DND-41 (cell line): ENCODE measurements around the gene TDRD9.

Experiments
- ATAC-seq: fragments of 200-7000 bp; cut with Tn5 transposase; 3 replicates; pipeline ENCODE4 v1.9.1; 2021; ENCODE audit warnings: low read depth; ENCODE audit not compliant: insufficient read depth
- DNase-seq: peaks from one replicate; pipeline ENCODE4 v3.0.0-alpha.2; 2020
- H2AFZ ChIP-seq: 2 replicates; pipeline ENCODE4 v1.6.0; 2012; ENCODE audit warnings: low read depth, low read length
- H3K27ac ChIP-seq: 2 replicates; pipeline ENCODE4 v1.5.1; 2012; ENCODE audit warnings: low read length, inconsistent platforms
- H3K27me3 ChIP-seq: fragments of 200-600 bp; sonication (generic); 2 replicates; pipeline ENCODE4 v1.6.0; 2012; ENCODE audit warnings: low read length, mild to moderate bottlenecking, inconsistent platforms; ENCODE audit not compliant: insufficient read depth, poor library complexity
- H3K36me3 ChIP-seq: 2 replicates; pipeline ENCODE4 v1.5.1; 2012; ENCODE audit warnings: low read length, inconsistent platforms; ENCODE audit not compliant: insufficient read depth
- H3K4me1 ChIP-seq: 2 replicates; pipeline ENCODE4 v1.5.1; 2012; ENCODE audit warnings: mild to moderate bottlenecking, low read length; ENCODE audit not compliant: insufficient read depth
- H3K4me2 ChIP-seq: 2 replicates; pipeline ENCODE4 v1.6.0; 2012; ENCODE audit warnings: mild to moderate bottlenecking, moderate library complexity, low read length, inconsistent platforms; ENCODE audit not compliant: insufficient read depth
- H3K4me3 ChIP-seq, 2 experiments: fragments of 200-600 bp in 1 of 2; shearing (Covaris generic) in 1 of 2; 2 replicates each; pipeline ENCODE4 v1.5.1; 2012 to 2016; ENCODE audit warnings: inconsistent platforms in 2 of 2, low read length in 2 of 2, mild to moderate bottlenecking in 2 of 2, low read depth in 1 of 2, moderate library complexity in 1 of 2
- H3K79me2 ChIP-seq: 2 replicates; pipeline ENCODE4 v1.6.0; 2012; ENCODE audit warnings: low read length, inconsistent platforms; ENCODE audit not compliant: insufficient read depth
- H3K9ac ChIP-seq: 2 replicates; pipeline ENCODE4 v1.6.0; 2012; ENCODE audit warnings: low read depth, mild to moderate bottlenecking, inconsistent platforms, low read length, moderate library complexity
- H3K9me3 ChIP-seq: 2 replicates; pipeline ENCODE4 v1.5.1; 2012; ENCODE audit warnings: low read length, moderate library complexity, mild to moderate bottlenecking, inconsistent platforms; ENCODE audit not compliant: insufficient read depth, severe bottlenecking
- H4K20me1 ChIP-seq: 2 replicates; pipeline ENCODE4 v1.6.0; 2012; ENCODE audit warnings: low read length; ENCODE audit not compliant: insufficient read depth
- EZH2 ChIP-seq: IDR thresholded peaks from 3 replicates; pipeline ENCODE4 v1.6.1; 2012; ENCODE audit warnings: borderline replicate concordance, low read depth, mild to moderate bottlenecking, moderate library complexity, low read length, inconsistent platforms; ENCODE audit not compliant: severe bottlenecking
- TF ChIP-seq, protein P1 (sequence below): IDR thresholded peaks from 2 replicates; pipeline ENCODE4 v1.5.1; 2012; ENCODE audit warnings: borderline replicate concordance, low read length, moderate library complexity, mild to moderate bottlenecking; ENCODE audit not compliant: poor library complexity, severe bottlenecking; ENCODE audit errors: extremely low read depth

Gene TDRD9

DNA sequence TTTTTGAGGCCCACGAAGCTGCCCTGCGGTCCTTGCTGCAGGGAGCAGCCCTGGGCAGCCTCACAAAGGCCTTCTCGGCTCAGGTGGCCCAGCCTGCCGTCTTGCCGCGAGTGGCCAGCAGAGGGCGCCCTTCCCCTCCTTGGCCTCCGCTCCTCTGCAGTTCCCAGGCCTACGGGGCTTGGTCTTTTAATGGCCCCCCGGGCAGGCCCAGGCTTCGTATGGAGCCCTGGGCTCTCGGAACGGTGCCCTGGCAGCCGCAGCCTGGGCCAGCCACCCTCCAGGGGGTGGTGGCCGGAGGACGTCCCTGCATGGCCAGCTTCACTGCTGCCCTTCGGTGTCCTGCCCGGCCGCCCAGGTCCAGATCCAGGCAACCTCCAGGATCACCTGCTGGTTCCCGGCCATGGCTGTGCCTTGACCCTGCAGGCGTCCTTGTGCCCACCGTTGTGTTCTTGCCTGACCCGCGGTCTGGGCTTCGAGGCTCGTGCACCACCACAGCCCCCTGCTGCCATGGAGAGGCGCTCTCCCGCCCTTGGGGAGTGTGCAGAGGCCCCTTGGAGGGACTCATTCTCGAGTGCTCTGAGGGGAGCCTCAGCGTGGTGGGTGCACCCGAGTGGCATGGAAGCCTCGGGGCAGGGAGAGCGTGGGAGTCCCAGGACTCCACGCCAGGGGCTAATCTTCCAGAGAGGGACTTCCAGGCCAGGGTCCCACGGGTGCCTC is 166.6 kb downstream of the TDRD9 start:
- Histone ChIP-seq H3K9me3 (no peaks in the 10 kb centered on the region), H3K4me3 (no peak overlapping the region), H2AFZ (no peak overlapping the region), H4K20me1 (no peaks in the 10 kb centered on the region; the same call in 1 of the 2 replicates), H3K4me1 (no peaks in the 10 kb centered on the region), H3K27me3 (no peaks in the 10 kb centered on the region), H3K9ac (no peak overlapping the region), H3K4me2 (no peak overlapping the region), H3K36me3 (no peaks in the 10 kb centered on the region), H3K27ac (no peak overlapping the region), H3K79me2 (no peaks in the 10 kb centered on the region)
- DNase-seq (peak; percentile 69), ATAC-seq (peak; percentile 86)
- TF ChIP-seq, protein P1, sequence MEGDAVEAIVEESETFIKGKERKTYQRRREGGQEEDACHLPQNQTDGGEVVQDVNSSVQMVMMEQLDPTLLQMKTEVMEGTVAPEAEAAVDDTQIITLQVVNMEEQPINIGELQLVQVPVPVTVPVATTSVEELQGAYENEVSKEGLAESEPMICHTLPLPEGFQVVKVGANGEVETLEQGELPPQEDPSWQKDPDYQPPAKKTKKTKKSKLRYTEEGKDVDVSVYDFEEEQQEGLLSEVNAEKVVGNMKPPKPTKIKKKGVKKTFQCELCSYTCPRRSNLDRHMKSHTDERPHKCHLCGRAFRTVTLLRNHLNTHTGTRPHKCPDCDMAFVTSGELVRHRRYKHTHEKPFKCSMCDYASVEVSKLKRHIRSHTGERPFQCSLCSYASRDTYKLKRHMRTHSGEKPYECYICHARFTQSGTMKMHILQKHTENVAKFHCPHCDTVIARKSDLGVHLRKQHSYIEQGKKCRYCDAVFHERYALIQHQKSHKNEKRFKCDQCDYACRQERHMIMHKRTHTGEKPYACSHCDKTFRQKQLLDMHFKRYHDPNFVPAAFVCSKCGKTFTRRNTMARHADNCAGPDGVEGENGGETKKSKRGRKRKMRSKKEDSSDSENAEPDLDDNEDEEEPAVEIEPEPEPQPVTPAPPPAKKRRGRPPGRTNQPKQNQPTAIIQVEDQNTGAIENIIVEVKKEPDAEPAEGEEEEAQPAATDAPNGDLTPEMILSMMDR = peak; percentile 93
- TF ChIP-seq EZH2 = no peak

DNA sequence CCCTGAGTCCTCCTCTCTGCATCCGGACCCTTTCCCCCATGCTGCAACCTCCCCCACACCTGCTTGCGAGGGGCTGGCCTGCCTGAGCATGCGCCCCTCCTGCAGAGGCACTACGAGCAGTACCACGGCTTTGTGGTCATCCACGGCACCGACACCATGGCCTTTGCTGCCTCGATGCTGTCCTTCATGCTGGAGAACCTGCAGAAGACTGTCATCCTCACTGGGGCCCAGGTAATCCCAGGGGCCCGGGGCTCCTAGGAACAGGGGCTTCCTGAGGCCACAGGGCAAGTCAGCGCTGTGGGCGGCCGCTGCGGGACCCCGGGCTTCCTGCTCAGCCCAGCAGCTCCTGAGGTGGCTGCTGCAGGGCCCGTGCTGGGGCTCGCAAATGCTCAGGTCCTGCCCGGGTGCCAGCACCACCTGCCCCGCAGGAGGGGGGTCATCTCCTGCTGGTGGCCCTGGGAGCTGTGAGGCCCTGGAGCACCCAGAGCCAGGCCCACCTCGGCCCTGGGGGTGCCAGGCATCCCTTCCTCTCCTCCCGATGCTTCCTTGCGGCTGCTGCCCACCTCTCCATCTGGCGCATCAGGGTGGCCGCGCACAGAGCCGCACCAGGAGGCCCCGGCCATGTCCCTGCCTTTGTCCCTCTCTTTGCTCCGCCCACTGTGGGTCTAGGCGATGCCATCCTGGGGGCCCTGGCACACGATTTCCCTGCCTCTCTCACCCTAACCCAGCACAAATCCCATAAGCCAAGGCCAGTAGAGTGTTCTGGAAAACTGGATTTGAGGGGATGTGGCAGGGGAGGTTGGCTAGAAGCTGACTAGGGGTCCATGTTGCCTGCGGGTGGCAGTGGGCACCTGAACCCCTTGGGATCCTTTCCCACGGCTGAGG is 167.4 kb downstream of the TDRD9 start:
- ATAC-seq (no peak), DNase-seq (no peak)
- Histone ChIP-seq H4K20me1 (no peaks in the 10 kb centered on the region; the same call in 1 of the 2 replicates), H3K9ac (no peak overlapping the region), H3K27ac (no peak overlapping the region), H3K4me1 (no peaks in the 10 kb centered on the region), H3K4me2 (no peak overlapping the region), H3K27me3 (no peaks in the 10 kb centered on the region), H2AFZ (no peak overlapping the region), H3K79me2 (no peaks in the 10 kb centered on the region), H3K9me3 (no peaks in the 10 kb centered on the region), H3K36me3 (no peaks in the 10 kb centered on the region), H3K4me3 (no peak overlapping the region)
- TF ChIP-seq, protein P1 = no peak
- TF ChIP-seq EZH2 = no peak

DNA sequence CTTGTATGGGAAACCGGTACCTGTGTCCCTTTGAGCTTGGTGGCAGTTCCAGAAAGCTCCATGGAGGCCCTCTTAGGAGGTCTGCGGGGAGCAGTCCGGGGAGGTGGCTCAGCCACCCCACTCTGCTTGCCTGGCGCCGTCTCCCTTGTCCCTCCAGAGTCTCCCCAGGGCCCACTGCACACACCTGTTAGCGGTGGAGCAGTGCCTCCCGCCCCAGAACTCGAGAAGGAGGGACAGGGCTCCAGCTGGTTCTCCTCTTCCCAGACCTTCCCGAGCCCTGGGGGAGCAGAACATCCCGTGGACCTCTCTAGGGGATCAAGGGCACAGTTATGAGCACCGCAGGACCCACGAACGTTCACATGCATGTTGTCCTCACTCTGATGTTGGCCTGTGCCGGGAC is 168.1 kb downstream of the TDRD9 start:
- no peaks in the 10 kb centered on the region for H3K9me3 ChIP-seq
- no peak overlapping the region for H3K27ac ChIP-seq
- H2AFZ ChIP-seq = no peak overlapping the region
- no peaks in the 10 kb centered on the region for H3K79me2 ChIP-seq
- no peaks in the 10 kb centered on the region for H3K36me3 ChIP-seq
- no peaks in the 10 kb centered on the region for H3K4me1 ChIP-seq
- H3K27me3 ChIP-seq = no peaks in the 10 kb centered on the region
- H3K4me2 ChIP-seq = no peak overlapping the region
- H3K9ac ChIP-seq = no peak overlapping the region
- no peak overlapping the region for H3K4me3 ChIP-seq
- DNase-seq (no peak), ATAC-seq (no peak)
- no peaks in the 10 kb centered on the region; the same call in 1 of the 2 replicates for H4K20me1 ChIP-seq
- TF ChIP-seq, protein P1 = no peak
- TF ChIP-seq EZH2 = no peak
